Right lobe of liver (tissue), 6 donors: ENCODE measurements around the gene CNKSR2. TPM values are rescaled to one million over a fixed set of nuclear protein-coding genes. Genes with fewer than 3 reads are reported as not detected.

Experiments
- ATAC-seq, 4 donors: fragments of 200-7000 bp; cut with Tn5 transposase; one replicate each; pipeline ENCODE4 v1.9.1; 2020; ENCODE audit warnings: mild to moderate bottlenecking in 4 of 4, moderate library complexity in 4 of 4
- DNase-seq, 3 donors: peaks; one replicate each; pipeline ENCODE4 v3.0.0-alpha.2; 2020
- H3K27ac ChIP-seq, 3 donors: fragments of 200-600 bp; one replicate each; pipeline ENCODE4 v1.8.0; 2022
- H3K27me3 ChIP-seq, 2 donors: fragments of 200-600 bp; one replicate each; pipeline ENCODE4 v1.8.0; 2022
- H3K36me3 ChIP-seq, 4 donors: fragments of 200-600 bp; sonication (generic) in 1 of 4; one replicate each; pipeline versions ENCODE4 v1.5.1 to v1.8.0; 2017 to 2022; ENCODE audit warnings: control low read depth in 1 of 4
- H3K4me1 ChIP-seq, 4 donors: fragments of 200-600 bp; sonication (generic) in 1 of 4; one replicate each; pipeline versions ENCODE4 v1.5.1 to v1.8.0; 2017 to 2022; ENCODE audit warnings: control low read depth in 1 of 4
- H3K4me3 ChIP-seq, 3 donors: fragments of 200-600 bp; one replicate each; pipeline ENCODE4 v1.8.0; 2022
- H3K9me3 ChIP-seq, 4 donors: fragments of 200-600 bp; sonication (generic) in 1 of 4; one replicate each; pipeline versions ENCODE4 v1.5.1 to v1.8.0; 2017 to 2022; ENCODE audit warnings: control low read depth in 1 of 4
- POLR2A ChIP-seq: fragments of 450-650 bp; IDR thresholded peaks from one replicate; pipeline ENCODE4 v1.6.1; 2017; ENCODE audit warnings: antibody characterized with exemption, mild to moderate bottlenecking
- whole genome bisulfite sequencing: methylation state at CpG from one replicate; pipeline ENCODE4 v1.1.6; 2018; ENCODE audit warnings: low coverage, low lambda C conversion rate; ENCODE audit not compliant: insufficient coverage; ENCODE audit errors: missing lambda C conversion rate; 5-methylcytosine and 5-hydroxymethylcytosine counted together
- intact Hi-C, 2 donors: fragments of 100-400 bp; cut with DNase I; formaldehyde crosslinking; loops; one replicate each; pipeline versions ENCODE4 v1.11.2 to v1.14.1; 2022
- total RNA-seq, 6 experiments: library from RNA; depleted of rRNA in 2 of 6; stranded (reverse); fragments of >200 nt in 2 of 6; fragmentation: NEBNext Ultra II Directional in 3 of 6; extraction: Animal tissue kit (Norgen Biotek cat#: 25700) in 3 of 6; gene quantifications; one replicate each; pipeline versions ENCODE4 v1.1.0 to v1.2.4, GENCODE V29; 2016 to 2023
- TF ChIP-seq, protein P1 (sequence below), 4 donors: fragments of 200-600 bp in 3 of 4; fragments of 450-650 bp in 1 of 4; IDR thresholded peaks; one replicate each; pipeline versions ENCODE4 v1.5.1 to v1.8.0; 2016 to 2022; ENCODE audit warnings: antibody characterized with exemption in 4 of 4, mild to moderate bottlenecking in 2 of 4
- donor health status: DM: no; HTN: yes; CAD: no.
- donor health status: DM: no; HTN: no; CAD: no.
- donor health status: DM: no; HTN: no; CAD: no.
- donor health status: DM: no; HTN: yes; CAD: no.
- donor health status: DM: no; HTN: yes; CAD: no.

CNKSR2 gene
- total RNA-seq, 6 experiments from 2014 or later, result 1.4 to 5.6 (median 2.6) TPM

DNA sequence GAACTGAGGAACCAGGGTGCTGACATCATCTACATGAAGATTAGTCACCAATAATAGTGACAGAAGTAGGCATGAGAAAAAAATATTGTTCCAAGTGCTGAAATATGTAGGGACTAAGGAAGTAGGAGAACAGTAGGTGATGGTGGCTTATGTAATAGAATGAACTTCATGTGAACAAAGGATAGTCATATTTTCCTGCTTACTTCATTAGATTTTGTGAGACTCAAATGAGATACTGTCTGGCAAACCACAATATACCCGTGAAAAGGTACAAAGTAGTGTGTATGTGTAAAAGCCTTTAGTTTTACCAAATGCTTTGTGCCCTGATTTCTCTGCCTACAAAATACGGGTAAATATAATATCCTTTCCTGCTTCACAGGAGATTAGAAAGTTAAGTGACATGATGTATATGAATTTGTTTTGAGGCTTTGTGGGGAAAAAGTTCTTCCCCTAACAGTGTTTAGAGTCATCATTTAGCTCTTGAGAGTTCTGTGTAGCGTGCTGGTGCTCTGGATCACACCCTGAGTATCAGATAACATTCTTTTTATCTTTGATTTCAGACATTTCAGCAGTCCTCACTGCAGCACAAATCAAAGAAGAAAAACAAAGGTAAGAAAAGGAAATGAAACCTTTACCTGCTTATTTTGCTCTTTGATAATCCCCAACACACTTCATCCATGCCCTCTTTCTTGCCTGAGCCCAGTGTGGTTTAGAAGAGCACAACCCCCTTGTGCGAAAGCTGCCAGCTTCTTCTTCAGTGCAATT lies 216.0 kb downstream of the CNKSR2 start:
- Histone ChIP-seq H3K4me3 (no peak overlapping the region), H3K27ac (no peak overlapping the region), H3K9me3 (no peaks in the 10 kb centered on the region), H3K4me1 (no peaks in the 10 kb centered on the region), H3K27me3 (no peaks in the 10 kb centered on the region), H3K36me3 (no peaks in the 10 kb centered on the region)
- TF ChIP-seq POLR2A, result no peak
- TF ChIP-seq, protein P1, sequence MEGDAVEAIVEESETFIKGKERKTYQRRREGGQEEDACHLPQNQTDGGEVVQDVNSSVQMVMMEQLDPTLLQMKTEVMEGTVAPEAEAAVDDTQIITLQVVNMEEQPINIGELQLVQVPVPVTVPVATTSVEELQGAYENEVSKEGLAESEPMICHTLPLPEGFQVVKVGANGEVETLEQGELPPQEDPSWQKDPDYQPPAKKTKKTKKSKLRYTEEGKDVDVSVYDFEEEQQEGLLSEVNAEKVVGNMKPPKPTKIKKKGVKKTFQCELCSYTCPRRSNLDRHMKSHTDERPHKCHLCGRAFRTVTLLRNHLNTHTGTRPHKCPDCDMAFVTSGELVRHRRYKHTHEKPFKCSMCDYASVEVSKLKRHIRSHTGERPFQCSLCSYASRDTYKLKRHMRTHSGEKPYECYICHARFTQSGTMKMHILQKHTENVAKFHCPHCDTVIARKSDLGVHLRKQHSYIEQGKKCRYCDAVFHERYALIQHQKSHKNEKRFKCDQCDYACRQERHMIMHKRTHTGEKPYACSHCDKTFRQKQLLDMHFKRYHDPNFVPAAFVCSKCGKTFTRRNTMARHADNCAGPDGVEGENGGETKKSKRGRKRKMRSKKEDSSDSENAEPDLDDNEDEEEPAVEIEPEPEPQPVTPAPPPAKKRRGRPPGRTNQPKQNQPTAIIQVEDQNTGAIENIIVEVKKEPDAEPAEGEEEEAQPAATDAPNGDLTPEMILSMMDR (IDR thresholded peaks at IDR 0.05), result no peak
- no peak for DNase-seq
- intact Hi-C loops, result no loop called here
- no peak for ATAC-seq
- 62% methylated on average over 4 of the region's 4 CpGs for WGBS

GRCh38 chrX:21606002-21606401 lies 231.8 kb downstream of the CNKSR2 start:
- TF ChIP-seq, protein P1 (IDR thresholded peaks at IDR 0.05), result no peak
- ATAC-seq, result no peak
- no peak overlapping the region for H3K27ac ChIP-seq
- no peaks in the 10 kb centered on the region for H3K4me1 ChIP-seq
- intact Hi-C loops, result no loop called here
- no peaks in the 10 kb centered on the region for H3K9me3 ChIP-seq
- H3K27me3 ChIP-seq, result no peaks in the 10 kb centered on the region
- DNase-seq, result no peak
- no peak overlapping the region for H3K4me3 ChIP-seq
- H3K36me3 ChIP-seq, result no peaks in the 10 kb centered on the region

DNA sequence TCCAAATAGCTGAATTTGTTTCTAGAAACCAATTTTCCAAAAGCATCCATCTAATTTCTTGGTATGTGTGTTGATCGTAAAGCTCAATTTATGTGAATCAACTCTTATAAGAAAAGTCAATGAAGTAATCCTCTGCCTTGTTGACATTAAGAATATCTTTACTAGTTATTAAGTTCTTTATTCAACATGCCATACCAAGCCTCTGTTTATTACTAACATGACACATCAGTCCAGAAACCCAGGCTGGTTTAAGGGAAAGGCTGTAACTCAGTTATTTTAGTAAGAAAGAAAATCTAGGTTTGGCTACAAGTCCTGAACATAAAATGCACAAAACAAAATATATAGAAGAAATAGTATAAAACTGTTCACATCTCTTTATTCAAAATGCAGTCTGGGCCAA lies 235.9 kb downstream of the CNKSR2 start:
- 83% methylated on average over 1 of the region's 1 CpG for WGBS
- no peaks in the 10 kb centered on the region for H3K4me1 ChIP-seq
- no peak for DNase-seq
- no peak overlapping the region for H3K27ac ChIP-seq
- TF ChIP-seq POLR2A, result no peak
- TF ChIP-seq, protein P1 (IDR thresholded peaks at IDR 0.05), result no peak
- ATAC-seq, result no peak
- no peaks in the 10 kb centered on the region for H3K9me3 ChIP-seq
- H3K4me3 ChIP-seq, result no peak overlapping the region
- H3K36me3 ChIP-seq, result no peaks in the 10 kb centered on the region
- H3K27me3 ChIP-seq, result no peaks in the 10 kb centered on the region
- intact Hi-C loops, result no loop called here

DNA sequence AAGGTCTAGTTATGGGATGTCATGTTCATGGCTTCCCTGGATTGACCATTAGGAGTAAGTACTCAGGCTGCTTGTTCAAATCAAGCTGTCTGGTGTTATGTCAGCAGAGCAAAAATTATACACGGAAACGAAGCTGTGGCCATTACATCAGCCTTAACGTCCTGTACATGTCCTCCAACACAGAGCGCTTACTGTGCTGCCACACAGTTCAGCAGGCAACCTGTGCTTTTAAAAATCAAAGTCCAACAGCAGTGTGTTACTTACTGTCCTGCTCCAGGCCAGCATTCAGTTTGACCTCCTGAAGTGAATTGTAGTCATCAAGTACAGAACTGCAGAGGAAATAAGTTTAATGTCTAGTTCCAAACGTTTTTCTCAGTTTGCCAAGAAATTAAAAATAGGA lies 237.9 kb downstream of the CNKSR2 start:
- Histone ChIP-seq H3K36me3 (no peaks in the 10 kb centered on the region), H3K4me1 (no peaks in the 10 kb centered on the region), H3K9me3 (no peaks in the 10 kb centered on the region), H3K27ac (no peak overlapping the region), H3K4me3 (no peak overlapping the region), H3K27me3 (no peaks in the 10 kb centered on the region)
- TF ChIP-seq POLR2A, result no peak
- TF ChIP-seq, protein P1 (IDR thresholded peaks at IDR 0.05), result no peak
- no peak for ATAC-seq
- 38% methylated on average over 5 of the region's 5 CpGs for WGBS
- no peak for DNase-seq
- intact Hi-C loops, result no loop called here

DNA sequence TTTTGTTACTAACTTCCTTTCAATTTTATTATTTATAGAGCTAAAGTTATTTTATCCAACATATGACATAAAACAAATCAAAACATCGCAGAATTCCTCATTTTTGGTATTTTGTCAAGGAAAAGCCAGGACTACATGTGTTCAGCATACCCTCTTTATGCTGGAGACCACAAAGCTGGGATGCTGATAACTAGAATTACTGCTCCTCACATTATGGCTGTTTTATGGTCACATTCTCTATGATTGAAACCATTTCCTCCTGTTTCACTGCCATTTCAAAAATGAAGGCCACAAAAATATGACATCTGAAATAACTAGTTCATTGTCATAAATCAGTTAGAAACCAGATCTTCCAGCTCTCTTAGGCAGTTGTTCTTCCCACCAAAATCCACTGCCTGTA lies 242.2 kb downstream of the CNKSR2 start:
- TF ChIP-seq, protein P1 (IDR thresholded peaks at IDR 0.05), result no peak
- no peak for TF ChIP-seq POLR2A
- Histone ChIP-seq H3K4me3 (no peak overlapping the region), H3K36me3 (no peaks in the 10 kb centered on the region), H3K4me1 (no peaks in the 10 kb centered on the region), H3K27ac (no peak overlapping the region), H3K27me3 (no peaks in the 10 kb centered on the region), H3K9me3 (no peaks in the 10 kb centered on the region)
- no peak for DNase-seq
- intact Hi-C loops, result no loop called here
- no peak for ATAC-seq
- 18% methylated on average over 1 of the region's 1 CpG for WGBS
